ENCODE results near the gene GPR18. TPM values are rescaled to one million over a fixed set of nuclear protein-coding genes. Genes with fewer than 3 reads are reported as not detected.
A peak's percentile ranks its signal among the peaks of the same experiment; 100 is the strongest.

GPR18 gene
- total and polyA plus RNA-seq, 2 of the 13 experiments (the other 11 are each of a cell fraction or from before 2014, with no cell fraction given), result not detected

- H3K9ac ChIP-seq (ENCODE audit: insufficient read depth, low read depth, low read length), result no peak overlapping the region
- DNase-seq (ENCODE audit: low spot score) (no peak), ATAC-seq (no peak), FAIRE-seq (no peak)
- H3K9me3 ChIP-seq (ENCODE audit: low read length), result peaks cover 4% of the 10 kb centered on the region; the same call in 1 of the 2 replicates
- H2AFZ ChIP-seq (ENCODE audit: low read length), result no peak overlapping the region
- in situ Hi-C loops (cut with HindIII; ENCODE audit: extremely low pct_ligation_motif_present, low pct_unique_long_range_greater_than_20kb) (no loop called here), intact Hi-C loops (cut with micrococcal nuclease; ENCODE audit: unreplicated experiment) (no loop called here)
- no peaks in the 10 kb centered on the region for H3K27me3 ChIP-seq (ENCODE audit: control insufficient read depth in 1 of 2, insufficient read depth in 2 of 2, low read length in 2 of 2)
- TF ChIP-seq ZNF670 (CRISPR knock-in tag; IDR thresholded peaks at IDR 0.05; ENCODE audit: borderline replicate concordance), result no peak
- TF ChIP-seq TAF1 (CRISPR knock-in tag; IDR thresholded peaks at IDR 0.05), result no peak
- TF ChIP-seq ZNF776 (CRISPR knock-in tag; IDR thresholded peaks at IDR 0.05), result no peak
- H3K27ac ChIP-seq (ENCODE audit: extremely low read length, insufficient read depth, low read length), result no peak overlapping the region
- BruUV-seq (replicated peaks), result no TSS peak
- 98% methylated on average over 2 of the region's 2 CpGs for WGBS (ENCODE audit: low lambda C conversion rate)
- H3K36me3 ChIP-seq (replicated peaks in 1 of 2; ENCODE audit: control insufficient read depth in 1 of 2, insufficient read depth in 2 of 2, low read length in 2 of 2), result peaks cover 3 to 16% of the 10 kb centered on the region in 2 experiments; a peak in 4 of 5 replicates
- H3K4me2 ChIP-seq (ENCODE audit: low read depth, low read length), result no peak overlapping the region
- no peak overlapping the region for H3K4me3 ChIP-seq (replicated peaks in 1 of 3; ENCODE audit: insufficient read depth in 1 of 3, low read depth in 2 of 3, low read length in 3 of 3)
- CTCF ChIA-PET (ENCODE audit: low intra/inter-chr PET ratio, low total read pairs), result no interaction called here
- H3K79me2 ChIP-seq (ENCODE audit: insufficient read depth, low read length), result no peaks in the 10 kb centered on the region
- POLR2A ChIA-PET, result no interaction called here
- H3K4me1 ChIP-seq (ENCODE audit: insufficient read depth, low read length), result no peaks in the 10 kb centered on the region
- 0 out of 2 replicates have a peak, but pooled peaks cover 6% of the 10 kb centered on the region for H4K20me1 ChIP-seq (ENCODE audit: insufficient read depth, low read length)
Observed at GRCh38 chr13:99273128-99273527, 14.9 kb upstream of the GPR18 start.

GRCh38 chr13:99272481-99272880, 14.3 kb upstream of the GPR18 start:
- no peak for FAIRE-seq
- 93% methylated on average over 2 of the region's 2 CpGs for WGBS (ENCODE audit: low lambda C conversion rate)

More at GRCh38 chr13:99272481-99272880, 14.3 kb upstream of the GPR18 start:
- peak; percentile 98 for TF ChIP-seq ZNF264 (CRISPR knock-in tag; IDR thresholded peaks at IDR 0.05)
- TF ChIP-seq ZFP82 (CRISPR knock-in tag; IDR thresholded peaks at IDR 0.05; ENCODE audit: borderline replicate concordance), result no peak
- Histone ChIP-seq H3K9ac (ENCODE audit: insufficient read depth, low read depth, low read length) (no peak overlapping the region), H3K27me3 (ENCODE audit: control insufficient read depth in 1 of 2, insufficient read depth in 2 of 2, low read length in 2 of 2) (no peaks in the 10 kb centered on the region), H3K4me1 (ENCODE audit: insufficient read depth, low read length) (no peaks in the 10 kb centered on the region), H2AFZ (ENCODE audit: low read length) (no peak overlapping the region), H3K27ac (ENCODE audit: extremely low read length, insufficient read depth, low read length) (no peak overlapping the region), H4K20me1 (ENCODE audit: insufficient read depth, low read length) (0 out of 2 replicates have a peak, but pooled peaks cover 4% of the 10 kb centered on the region), H3K36me3 (replicated peaks in 1 of 2; ENCODE audit: control insufficient read depth in 1 of 2, insufficient read depth in 2 of 2, low read length in 2 of 2) (peaks cover 3 to 22% of the 10 kb centered on the region in 2 experiments; a peak in 4 of 5 replicates), H3K9me3 (ENCODE audit: low read length) (peaks cover 4% of the 10 kb centered on the region; the same call in 1 of the 2 replicates), H3K79me2 (ENCODE audit: insufficient read depth, low read length) (no peaks in the 10 kb centered on the region), H3K4me3 (replicated peaks in 1 of 3; ENCODE audit: insufficient read depth in 1 of 3, low read depth in 2 of 3, low read length in 3 of 3) (no peak overlapping the region), H3K4me2 (ENCODE audit: low read depth, low read length) (no peak overlapping the region)
- ATAC-seq, result no peak
- ChIA-PET POLR2A (no interaction called here), CTCF (ENCODE audit: low intra/inter-chr PET ratio, low total read pairs) (no interaction called here)
- DNase-seq (ENCODE audit: low spot score), result no peak
- intact Hi-C loops (cut with micrococcal nuclease; ENCODE audit: unreplicated experiment), result no loop called here
- BruUV-seq (replicated peaks), result no TSS peak
- in situ Hi-C loops (cut with HindIII; ENCODE audit: extremely low pct_ligation_motif_present, low pct_unique_long_range_greater_than_20kb), result no loop called here
